Astrocyte (in vitro differentiated cells and primary cell): ENCODE results near the gene GTSE1. TPM values are rescaled to one million over a fixed set of nuclear protein-coding genes. Genes with fewer than 3 reads are reported as not detected.
A peak's percentile ranks its signal among the peaks of the same experiment; 100 is the strongest.

ENCODE experiments used
- DNase-seq: peaks from one replicate; pipeline ENCODE4 v3.0.0-alpha.2; 2010; ENCODE audit warnings: low read depth
- FAIRE-seq: peaks from 2 replicates; lab custom pipeline; 2011; peaks lifted over from hg19 to GRCh38; lab: Jason Lieb, UNC
- H2AFZ ChIP-seq: 2 replicates; pipeline ENCODE4 v1.6.0; 2012; ENCODE audit warnings: low read depth, low read length, inconsistent platforms
- H3K27ac ChIP-seq: 2 replicates; pipeline ENCODE4 v1.5.1; 2011; ENCODE audit warnings: low read depth, low read length, inconsistent platforms
- H3K27me3 ChIP-seq: 2 replicates; pipeline ENCODE4 v1.6.0; 2011; ENCODE audit warnings: low read length, inconsistent platforms; ENCODE audit not compliant: insufficient read depth
- H3K36me3 ChIP-seq: 2 replicates; pipeline ENCODE4 v1.5.1; 2011; ENCODE audit warnings: low read length, inconsistent platforms; ENCODE audit not compliant: insufficient read depth
- H3K4me1 ChIP-seq: 2 replicates; pipeline ENCODE4 v1.5.1; 2011; ENCODE audit warnings: low read length, inconsistent platforms; ENCODE audit not compliant: insufficient read depth
- H3K4me2 ChIP-seq: 2 replicates; pipeline ENCODE4 v1.6.0; 2012; ENCODE audit warnings: low read length, inconsistent platforms
- H3K4me3 ChIP-seq: 2 replicates; pipeline ENCODE4 v1.5.1; 2011; ENCODE audit warnings: low read depth, mild to moderate bottlenecking, low read length, inconsistent platforms; ENCODE audit not compliant: insufficient read depth
- H3K79me2 ChIP-seq: 2 replicates; pipeline ENCODE4 v1.6.0; 2012; ENCODE audit warnings: mild to moderate bottlenecking, low read length, inconsistent platforms; ENCODE audit not compliant: insufficient read depth
- H3K9ac ChIP-seq: 2 replicates; pipeline ENCODE4 v1.6.0; 2012; ENCODE audit warnings: mild to moderate bottlenecking, low read length, inconsistent platforms
- H3K9me3 ChIP-seq: 2 replicates; pipeline ENCODE4 v1.5.1; 2012; ENCODE audit warnings: low read depth, mild to moderate bottlenecking, low read length, inconsistent platforms; ENCODE audit not compliant: insufficient read depth
- H4K20me1 ChIP-seq: 2 replicates; pipeline ENCODE4 v1.6.0; 2012; ENCODE audit warnings: low read length, inconsistent platforms; ENCODE audit not compliant: insufficient read depth
- H3K27ac Mint-ChIP-seq: one replicate; pipeline ENCODE4 v1.8.0; 2021; ENCODE audit warnings: mild to moderate bottlenecking, mixed read lengths; ENCODE audit not compliant: unreplicated experiment
- H3K27me3 Mint-ChIP-seq: one replicate; pipeline ENCODE4 v1.8.0; 2021; ENCODE audit warnings: low read depth, mixed read lengths; ENCODE audit not compliant: unreplicated experiment
- H3K36me3 Mint-ChIP-seq: one replicate; pipeline ENCODE4 v1.8.0; 2021; ENCODE audit warnings: low read depth, mixed read lengths; ENCODE audit not compliant: unreplicated experiment
- H3K4me1 Mint-ChIP-seq: one replicate; pipeline ENCODE4 v1.8.0; 2021; ENCODE audit warnings: low read depth, mixed read lengths; ENCODE audit not compliant: unreplicated experiment
- H3K4me3 Mint-ChIP-seq: one replicate; pipeline ENCODE4 v1.8.0; 2021; ENCODE audit warnings: mild to moderate bottlenecking, moderate library complexity, mixed read lengths; ENCODE audit not compliant: unreplicated experiment
- H3K9me3 Mint-ChIP-seq: one replicate; pipeline ENCODE4 v1.8.0; 2021; ENCODE audit warnings: mild to moderate bottlenecking, mixed read lengths; ENCODE audit not compliant: unreplicated experiment
- EZH2 ChIP-seq: IDR thresholded peaks from 2 replicates; pipeline ENCODE4 v1.6.1; 2012; ENCODE audit warnings: mild to moderate bottlenecking, low read length, inconsistent platforms; ENCODE audit not compliant: insufficient read depth
- total RNA-seq: library from RNA; stranded (reverse); gene quantifications from 2 replicates; pipeline ENCODE4 v1.2.1, GENCODE V29; 2021
- TF ChIP-seq, protein P1 (sequence below): IDR thresholded peaks from 2 replicates; pipeline ENCODE4 v1.5.1; 2011; ENCODE audit warnings: low read depth, mild to moderate bottlenecking, inconsistent platforms, low read length, moderate library complexity; ENCODE audit not compliant: insufficient read depth

The GTSE1 gene
- total RNA-seq, 1 donor from 2014 or later: 4.1 TPM

GRCh38 chr22:46367707-46368191 is 71.1 kb downstream of the GTSE1 start:
- Histone ChIP-seq H3K36me3 (no peaks in the 10 kb centered on the region), H3K9me3 (no peaks in the 10 kb centered on the region), H3K4me2 (no peak overlapping the region), H3K4me1 (no peaks in the 10 kb centered on the region), H3K27me3 (no peaks in the 10 kb centered on the region), H3K27ac (no peak overlapping the region), H4K20me1 (no peaks in the 10 kb centered on the region), H3K79me2 (no peaks in the 10 kb centered on the region), H3K9ac (no peak overlapping the region), H3K4me3 (no peak overlapping the region), H2AFZ (no peak overlapping the region)
- no peak for FAIRE-seq
- H3K27ac Mint-ChIP-seq: peak overlapping the region; percentile 4
- H3K4me3 Mint-ChIP-seq: no peak overlapping the region
- H3K9me3 Mint-ChIP-seq: no peaks in the 10 kb centered on the region
- H3K36me3 Mint-ChIP-seq: peaks cover 9% of the 10 kb centered on the region
- H3K27me3 Mint-ChIP-seq: peaks cover 10% of the 10 kb centered on the region
- TF ChIP-seq, protein P1, sequence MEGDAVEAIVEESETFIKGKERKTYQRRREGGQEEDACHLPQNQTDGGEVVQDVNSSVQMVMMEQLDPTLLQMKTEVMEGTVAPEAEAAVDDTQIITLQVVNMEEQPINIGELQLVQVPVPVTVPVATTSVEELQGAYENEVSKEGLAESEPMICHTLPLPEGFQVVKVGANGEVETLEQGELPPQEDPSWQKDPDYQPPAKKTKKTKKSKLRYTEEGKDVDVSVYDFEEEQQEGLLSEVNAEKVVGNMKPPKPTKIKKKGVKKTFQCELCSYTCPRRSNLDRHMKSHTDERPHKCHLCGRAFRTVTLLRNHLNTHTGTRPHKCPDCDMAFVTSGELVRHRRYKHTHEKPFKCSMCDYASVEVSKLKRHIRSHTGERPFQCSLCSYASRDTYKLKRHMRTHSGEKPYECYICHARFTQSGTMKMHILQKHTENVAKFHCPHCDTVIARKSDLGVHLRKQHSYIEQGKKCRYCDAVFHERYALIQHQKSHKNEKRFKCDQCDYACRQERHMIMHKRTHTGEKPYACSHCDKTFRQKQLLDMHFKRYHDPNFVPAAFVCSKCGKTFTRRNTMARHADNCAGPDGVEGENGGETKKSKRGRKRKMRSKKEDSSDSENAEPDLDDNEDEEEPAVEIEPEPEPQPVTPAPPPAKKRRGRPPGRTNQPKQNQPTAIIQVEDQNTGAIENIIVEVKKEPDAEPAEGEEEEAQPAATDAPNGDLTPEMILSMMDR: peak; percentile 51
- TF ChIP-seq EZH2: no peak
- no peaks in the 10 kb centered on the region for H3K4me1 Mint-ChIP-seq
- DNase-seq: peak; percentile 10

DNA sequence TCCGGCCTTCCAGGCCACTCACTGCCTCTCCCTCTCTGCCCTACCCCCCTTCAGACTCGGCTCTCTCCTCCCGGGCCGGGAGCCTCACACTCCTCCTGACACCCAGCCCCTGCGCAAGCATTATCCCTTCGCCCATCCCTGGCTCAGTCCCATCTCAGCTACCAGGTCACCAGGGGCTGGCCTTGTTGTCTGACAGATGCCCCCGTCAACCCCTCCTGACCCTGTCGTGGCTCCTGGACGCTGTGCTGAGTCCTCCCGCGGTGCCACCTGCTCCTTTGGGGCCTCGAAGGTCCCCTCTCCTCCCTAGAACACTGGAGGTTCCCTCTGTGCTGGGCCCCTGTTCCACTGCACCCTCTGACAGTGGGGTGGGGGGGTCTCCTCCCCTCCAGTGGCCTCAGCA is 71.8 kb downstream of the GTSE1 start:
- FAIRE-seq (no peak), DNase-seq (no peak)
- no peaks in the 10 kb centered on the region for H3K9me3 ChIP-seq

More for the DNA sequence above, 71.8 kb downstream of the GTSE1 start:
- H3K36me3 ChIP-seq: no peaks in the 10 kb centered on the region
- Mint-ChIP-seq H3K27ac (no peak overlapping the region), H3K36me3 (peaks cover 9% of the 10 kb centered on the region), H3K4me1 (no peaks in the 10 kb centered on the region), H3K27me3 (peaks cover 10% of the 10 kb centered on the region), H3K9me3 (no peaks in the 10 kb centered on the region), H3K4me3 (no peak overlapping the region)
- no peaks in the 10 kb centered on the region for H3K4me1 ChIP-seq
- H3K9ac ChIP-seq: no peak overlapping the region
- H2AFZ ChIP-seq: no peak overlapping the region
- no peaks in the 10 kb centered on the region for H4K20me1 ChIP-seq
- no peak overlapping the region for H3K27ac ChIP-seq
- H3K27me3 ChIP-seq: no peaks in the 10 kb centered on the region
- TF ChIP-seq, protein P1: no peak
- no peak for TF ChIP-seq EZH2
- H3K79me2 ChIP-seq: no peaks in the 10 kb centered on the region
- no peak overlapping the region for H3K4me3 ChIP-seq
- no peak overlapping the region for H3K4me2 ChIP-seq
